C1 segment of cervical spinal cord (tissue), 14 donors: ENCODE results near the gene FAU.
"Not testable (repeated sequence)": the region's sequence is repeated elsewhere in the genome, so short reads cannot be mapped to it uniquely, and the experiment has no call there.

Source experiments
- DNase-seq, 14 donors: peaks; one replicate each; lab custom pipeline; 2025; lab: John Stamatoyannopoulos, UW

The FAU gene

GRCh38 chr11:65121865-65122696 is at the start of gene FAU, which contains the start of gene MRPL49:
Gene FAU, minus strand, starts transcription at chr11:65122134. Its CDS starts 321 bp downstream, at chr11:65121813.
Gene MRPL49, plus strand, starts transcription at chr11:65122321. Its CDS starts 26 bp downstream, at chr11:65122347.
- DNase-seq, result peak; percentile 44 to 97 (median 90)

- no peak for DNase-seq
These were observed 48.2 kb upstream of the FAU start, which contains the start of gene SPDYC for GRCh38 chr11:65170058-65170534. Gene SPDYC, plus strand, starts transcription at chr11:65170233. Its CDS starts 1,125 bp downstream, at chr11:65171358.

- no peak for DNase-seq
These were observed 47.3 kb upstream of the FAU start for GRCh38 chr11:65169164-65169641.

GRCh38 chr11:65167656-65168055 is 45.7 kb upstream of the FAU start:
- no peak for DNase-seq

- no peak for DNase-seq
These were observed 45.0 kb upstream of the FAU start for GRCh38 chr11:65166893-65167292.

GRCh38 chr11:65165410-65166317 is 43.7 kb upstream of the FAU start:
- no peak for DNase-seq

- DNase-seq, result no peak
These were observed 41.8 kb upstream of the FAU start for GRCh38 chr11:65163684-65164083.

GRCh38 chr11:65160643-65161042 is 38.7 kb upstream of the FAU start:
- DNase-seq, result no peak

GRCh38 chr11:65159012-65159411 is 37.1 kb upstream of the FAU start:
- DNase-seq, result no peak

- no peak for DNase-seq
These were observed 35.4 kb upstream of the FAU start for GRCh38 chr11:65157336-65157735.

GRCh38 chr11:65156926-65157325 is 35.0 kb upstream of the FAU start:
- no peak for DNase-seq

GRCh38 chr11:65156256-65156655 is 34.3 kb upstream of the FAU start:
- DNase-seq, result no peak

- no peak for DNase-seq
These were observed 30.2 kb upstream of the FAU start for GRCh38 chr11:65152122-65152521.

- DNase-seq, result no peak
These were observed 29.5 kb upstream of the FAU start for GRCh38 chr11:65151331-65151899.

- DNase-seq, result peak in 12 of 14 donors; percentile 9 to 86 (median 69)
These were observed 28.8 kb upstream of the FAU start for GRCh38 chr11:65150509-65151299.

GRCh38 chr11:65150131-65150508 is 28.2 kb upstream of the FAU start:
- DNase-seq, result not testable (repeated sequence)

- DNase-seq, result no peak
These were observed 26.7 kb upstream of the FAU start for GRCh38 chr11:65148657-65149056.

- DNase-seq, result no peak
These were observed 25.6 kb upstream of the FAU start for GRCh38 chr11:65147352-65148075.

- DNase-seq, result no peak
These were observed 20.1 kb upstream of the FAU start for GRCh38 chr11:65141896-65142494.
